Smooth muscle cell of trachea (primary cell): ENCODE measurements around the gene SGIP1. TPM values are rescaled to one million over a fixed set of nuclear protein-coding genes. Genes with fewer than 3 reads are reported as not detected.

Experiments used
- total RNA-seq: library from RNA; depleted of rRNA; stranded (reverse); fragments of >200 nt; gene quantifications from 2 replicates; pipeline ENCODE4 v1.2.1, GENCODE V29; 2014

Gene SGIP1, protein sequence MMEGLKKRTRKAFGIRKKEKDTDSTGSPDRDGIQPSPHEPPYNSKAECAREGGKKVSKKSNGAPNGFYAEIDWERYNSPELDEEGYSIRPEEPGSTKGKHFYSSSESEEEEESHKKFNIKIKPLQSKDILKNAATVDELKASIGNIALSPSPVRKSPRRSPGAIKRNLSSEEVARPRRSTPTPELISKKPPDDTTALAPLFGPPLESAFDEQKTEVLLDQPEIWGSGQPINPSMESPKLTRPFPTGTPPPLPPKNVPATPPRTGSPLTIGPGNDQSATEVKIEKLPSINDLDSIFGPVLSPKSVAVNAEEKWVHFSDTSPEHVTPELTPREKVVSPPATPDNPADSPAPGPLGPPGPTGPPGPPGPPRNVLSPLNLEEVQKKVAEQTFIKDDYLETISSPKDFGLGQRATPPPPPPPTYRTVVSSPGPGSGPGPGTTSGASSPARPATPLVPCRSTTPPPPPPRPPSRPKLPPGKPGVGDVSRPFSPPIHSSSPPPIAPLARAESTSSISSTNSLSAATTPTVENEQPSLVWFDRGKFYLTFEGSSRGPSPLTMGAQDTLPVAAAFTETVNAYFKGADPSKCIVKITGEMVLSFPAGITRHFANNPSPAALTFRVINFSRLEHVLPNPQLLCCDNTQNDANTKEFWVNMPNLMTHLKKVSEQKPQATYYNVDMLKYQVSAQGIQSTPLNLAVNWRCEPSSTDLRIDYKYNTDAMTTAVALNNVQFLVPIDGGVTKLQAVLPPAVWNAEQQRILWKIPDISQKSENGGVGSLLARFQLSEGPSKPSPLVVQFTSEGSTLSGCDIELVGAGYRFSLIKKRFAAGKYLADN
- total RNA-seq = 26.5 and 34.6 TPM in 2 replicates

DNA sequence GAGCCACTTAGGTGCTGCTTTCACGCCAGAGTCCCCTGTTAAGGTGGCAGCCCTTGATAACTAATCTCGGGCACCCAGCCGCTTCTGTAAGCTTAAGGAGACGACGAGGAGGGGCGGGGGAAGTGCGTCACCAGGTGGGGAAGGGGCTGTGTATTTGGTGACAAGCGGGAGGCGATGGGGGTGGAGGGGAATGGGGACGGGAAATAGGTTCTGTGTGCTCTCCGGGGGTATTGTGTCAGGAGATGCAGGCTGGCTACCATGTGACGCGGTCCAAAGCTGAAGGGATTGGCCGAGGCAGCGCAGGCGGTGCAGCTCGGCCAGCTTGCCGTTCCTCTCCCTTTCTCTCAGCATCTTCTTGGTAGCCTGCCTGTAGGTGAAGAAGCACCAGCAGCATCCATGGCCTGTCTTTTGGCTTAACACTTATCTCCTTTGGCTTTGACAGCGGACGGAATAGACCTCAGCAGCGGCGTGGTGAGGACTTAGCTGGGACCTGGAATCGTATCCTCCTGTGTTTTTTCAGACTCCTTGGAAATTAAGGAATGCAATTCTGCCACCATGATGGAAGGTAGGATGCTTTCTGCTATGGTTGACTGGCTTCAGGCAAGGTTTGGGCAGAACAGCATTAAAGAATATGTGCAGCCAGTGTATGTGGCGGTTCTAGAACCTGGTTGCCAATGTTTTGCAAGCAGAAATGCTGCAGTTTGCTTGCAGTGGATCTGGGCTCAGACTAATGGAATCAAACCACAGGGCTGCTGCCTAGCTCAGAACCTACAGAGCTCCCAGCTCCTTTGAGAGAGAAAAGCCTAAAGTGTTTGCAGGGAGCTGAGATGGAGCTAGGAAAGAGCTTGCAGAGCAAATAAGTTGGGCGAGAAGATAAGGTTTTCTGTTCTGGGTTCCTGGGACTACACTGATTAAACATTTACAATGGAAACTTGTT is at the start of gene SGIP1:
SGIP1 (plus strand) TSS at position 350 of the 937 bp plus-strand sequence; CDS start at position 556, 206 bp downstream.

GRCh38 chr1:66752000-66752592 is 218.1 kb downstream of the SGIP1 start, which contains the start of gene DYNLT5:
Gene DYNLT5 (plus strand): TSS chr1:66752459. CDS start chr1:66754659, 2,200 bp downstream.

Other genes starting within 250 kb of the SGIP1 start
- 0.33 and 1.6 TPM in 2 replicates for gene DYNLT5, start 218.3 kb downstream of the SGIP1 start, total RNA-seq